GM23248 (cell line): ENCODE results near the gene DMRT3. TPM values are rescaled to one million over a fixed set of nuclear protein-coding genes. Genes with fewer than 3 reads are reported as not detected.

Source experiments
- DNase-seq: peaks from one replicate; pipeline ENCODE4 v3.0.0-alpha.2; 2015
- H2AFZ ChIP-seq: fragments of 200-600 bp; sonication (generic); 2 replicates; pipeline ENCODE4 v1.6.1; 2016; ENCODE audit warnings: antibody characterized with exemption
- H3F3A ChIP-seq: fragments of 200-600 bp; sonication (generic); 2 replicates; pipeline ENCODE4 v1.6.1; 2016; ENCODE audit warnings: mild to moderate bottlenecking, antibody characterized with exemption, mixed run types; ENCODE audit not compliant: insufficient read depth
- H3K27ac ChIP-seq: fragments of 200-600 bp; sonication (generic); 2 replicates; pipeline ENCODE4 v1.5.1; 2016; ENCODE audit warnings: mild to moderate bottlenecking
- H3K27me3 ChIP-seq: fragments of 200-600 bp; sonication (generic); replicated peaks from 2 replicates; pipeline ENCODE4 v1.6.1; 2016; ENCODE audit warnings: mild to moderate bottlenecking; ENCODE audit not compliant: insufficient read depth
- H3K36me3 ChIP-seq: fragments of 200-600 bp; sonication (generic); 2 replicates; pipeline ENCODE4 v1.6.1; 2016; ENCODE audit warnings: low read depth, mild to moderate bottlenecking
- H3K4me1 ChIP-seq: fragments of 200-600 bp; sonication (generic); 2 replicates; pipeline ENCODE4 v1.6.1; 2016; ENCODE audit warnings: mild to moderate bottlenecking; ENCODE audit not compliant: insufficient read depth
- H3K4me2 ChIP-seq: fragments of 200-600 bp; sonication (generic); one replicate; pipeline ENCODE4 v1.6.1; 2016; ENCODE audit warnings: mild to moderate bottlenecking; ENCODE audit not compliant: unreplicated experiment
- H3K4me3 ChIP-seq: fragments of 200-600 bp; sonication (generic); 2 replicates; pipeline ENCODE4 v1.5.1; 2016; ENCODE audit warnings: mild to moderate bottlenecking
- H3K79me2 ChIP-seq: fragments of 200-600 bp; sonication (generic); 2 replicates; pipeline ENCODE4 v1.6.1; 2016; ENCODE audit warnings: mild to moderate bottlenecking; ENCODE audit not compliant: insufficient read depth
- H3K9ac ChIP-seq: fragments of 200-600 bp; sonication (generic); 2 replicates; pipeline ENCODE4 v1.6.1; 2016; ENCODE audit warnings: mild to moderate bottlenecking
- H3K9me2 ChIP-seq: fragments of 200-600 bp; sonication (generic); 2 replicates; pipeline ENCODE4 v1.6.1; 2016; ENCODE audit warnings: mixed run types, mild to moderate bottlenecking, moderate library complexity; ENCODE audit not compliant: insufficient read depth
- H3K9me3 ChIP-seq: fragments of 200-600 bp; sonication (generic); one replicate; pipeline ENCODE4 v1.6.1; 2017; ENCODE audit warnings: low read depth
- H4K20me1 ChIP-seq: fragments of 200-600 bp; sonication (generic); 2 replicates; pipeline ENCODE4 v1.6.0; 2016; ENCODE audit not compliant: insufficient read depth
- EZH2 ChIP-seq: fragments of 200-600 bp; sonication (generic); IDR thresholded peaks from 2 replicates; pipeline ENCODE4 v1.6.1; 2018; ENCODE audit warnings: antibody characterized with exemption, mild to moderate bottlenecking; ENCODE audit not compliant: insufficient read depth, poor library complexity, severe bottlenecking
- EZH2phosphoT487 ChIP-seq: fragments of 200-600 bp; sonication (generic); IDR thresholded peaks from 2 replicates; pipeline ENCODE4 v1.6.1; 2018; ENCODE audit warnings: antibody characterized with exemption, moderate library complexity, mild to moderate bottlenecking, low read depth; ENCODE audit not compliant: insufficient read depth
- WGBS, 2 experiments: methylation state at CpG; one replicate each; pipeline ENCODE4 v1.1.6; 2015 to 2017; ENCODE audit warnings: low lambda C conversion rate in 2 of 2, low coverage in 1 of 2; ENCODE audit errors: missing lambda C conversion rate in 2 of 2; 5-methylcytosine and 5-hydroxymethylcytosine counted together
- in situ Hi-C: fragments of 300-500 bp; cut with MboI; formaldehyde crosslinking; loops from 2 replicates; pipeline ENCODE4 v1.15.0; 2020
- polyA plus RNA-seq: library from polyadenylated mRNA; unstranded; fragments of >200 nt; fragmentation: Nextera tagmentation; extraction: Ambion mirVana; gene quantifications from 2 replicates; pipeline ENCODE4 v1.2.1, GENCODE V29; 2016
- total RNA-seq: library from RNA; depleted of rRNA; stranded (reverse); fragments of >200 nt; shearing (Covaris generic); gene quantifications from 2 replicates; pipeline ENCODE4 v1.2.3, GENCODE V29; 2014

Gene DMRT3
- total and polyA plus RNA-seq, 2 experiments from 2014 or later, result not detected

GRCh38 chr9:948497-948896, 28.0 kb upstream of the DMRT3 start:
- WGBS, 2 experiments, result 67 to 76% methylated on average over 7 of the region's 7 CpGs
- H3K27ac ChIP-seq, result no peak overlapping the region
- H3F3A ChIP-seq, result no peaks in the 10 kb centered on the region
- no peaks in the 10 kb centered on the region for H3K36me3 ChIP-seq
- H3K4me2 ChIP-seq, result no peak overlapping the region
- no peaks in the 10 kb centered on the region for H3K4me1 ChIP-seq
- peaks cover 39% of the 10 kb centered on the region; the same call in 1 of the 2 replicates for H3K27me3 ChIP-seq
- no peaks in the 10 kb centered on the region for H3K9me2 ChIP-seq
- TF ChIP-seq EZH2phosphoT487 (no peak), EZH2 (no peak)
- H3K79me2 ChIP-seq, result no peaks in the 10 kb centered on the region
- in situ Hi-C loops, result no loop called here
- no peaks in the 10 kb centered on the region for H4K20me1 ChIP-seq
- no peaks in the 10 kb centered on the region for H3K9me3 ChIP-seq
- H3K4me3 ChIP-seq, result no peak overlapping the region
- no peak for DNase-seq
- H3K9ac ChIP-seq, result no peak overlapping the region
- no peak overlapping the region for H2AFZ ChIP-seq

GRCh38 chr9:950139-950538, 26.3 kb upstream of the DMRT3 start:
- Histone ChIP-seq H3K4me3 (no peak overlapping the region), H3K27ac (no peak overlapping the region), H4K20me1 (no peaks in the 10 kb centered on the region), H3K79me2 (no peaks in the 10 kb centered on the region), H3K4me2 (no peak overlapping the region), H3K27me3 (peaks cover 42% of the 10 kb centered on the region; the same call in 1 of the 2 replicates), H3K9me3 (no peaks in the 10 kb centered on the region), H3K9me2 (no peaks in the 10 kb centered on the region), H3K9ac (no peak overlapping the region), H3K4me1 (no peaks in the 10 kb centered on the region), H2AFZ (no peak overlapping the region), H3K36me3 (no peaks in the 10 kb centered on the region), H3F3A (no peaks in the 10 kb centered on the region)
- DNase-seq, result no peak
- TF ChIP-seq EZH2 (no peak), EZH2phosphoT487 (no peak)
- WGBS, 2 experiments, result 13 to 29% methylated on average over 1 of the region's 1 CpG
- in situ Hi-C loops, result no loop called here

GRCh38 chr9:952546-952945, 23.9 kb upstream of the DMRT3 start:
- Histone ChIP-seq H4K20me1 (no peaks in the 10 kb centered on the region), H3K4me2 (no peak overlapping the region), H3F3A (no peaks in the 10 kb centered on the region), H2AFZ (no peak overlapping the region), H3K4me3 (no peak overlapping the region), H3K4me1 (no peaks in the 10 kb centered on the region), H3K9me3 (no peaks in the 10 kb centered on the region), H3K36me3 (no peaks in the 10 kb centered on the region), H3K9me2 (no peaks in the 10 kb centered on the region), H3K27me3 (peaks cover 42% of the 10 kb centered on the region; the same call in 1 of the 2 replicates), H3K79me2 (no peaks in the 10 kb centered on the region), H3K9ac (no peak overlapping the region), H3K27ac (no peak overlapping the region)
- no peak for DNase-seq
- in situ Hi-C loops, result no loop called here
- TF ChIP-seq EZH2phosphoT487, result no peak
- TF ChIP-seq EZH2, result no peak
- WGBS, 2 experiments, result 28 to 34% methylated on average over 4 of the region's 4 CpGs

- Histone ChIP-seq H3K9me3 (no peaks in the 10 kb centered on the region), H3K27me3 (peaks cover 22% of the 10 kb centered on the region), H3K36me3 (no peaks in the 10 kb centered on the region), H3K79me2 (no peaks in the 10 kb centered on the region), H3K4me3 (no peak overlapping the region), H3K4me2 (no peak overlapping the region), H3K4me1 (no peaks in the 10 kb centered on the region), H3K27ac (no peak overlapping the region), H3F3A (no peaks in the 10 kb centered on the region), H3K9ac (no peak overlapping the region), H3K9me2 (no peaks in the 10 kb centered on the region), H4K20me1 (no peaks in the 10 kb centered on the region), H2AFZ (no peak overlapping the region)
- DNase-seq, result no peak
- 66 to 73% methylated on average over 4 of the region's 4 CpGs for WGBS, 2 experiments
- in situ Hi-C loops, result no loop called here
- no peak for TF ChIP-seq EZH2phosphoT487
- TF ChIP-seq EZH2, result no peak
These were observed 17.4 kb upstream of the DMRT3 start for GRCh38 chr9:959105-959504.

GRCh38 chr9:959914-960313, 16.5 kb upstream of the DMRT3 start:
- no peak overlapping the region for H3K27ac ChIP-seq
- no peak overlapping the region for H2AFZ ChIP-seq
- no peak for DNase-seq
- H3K4me3 ChIP-seq, result no peak overlapping the region
- no peaks in the 10 kb centered on the region for H4K20me1 ChIP-seq
- no peaks in the 10 kb centered on the region for H3F3A ChIP-seq
- H3K4me1 ChIP-seq, result no peaks in the 10 kb centered on the region
- WGBS, 2 experiments, result 63 to 73% methylated on average over 4 of the region's 4 CpGs
- no peak overlapping the region for H3K4me2 ChIP-seq
- no peaks in the 10 kb centered on the region for H3K9me2 ChIP-seq
- H3K9ac ChIP-seq, result no peak overlapping the region
- no peak for TF ChIP-seq EZH2phosphoT487
- no peak for TF ChIP-seq EZH2
- no peaks in the 10 kb centered on the region for H3K79me2 ChIP-seq
- H3K9me3 ChIP-seq, result no peaks in the 10 kb centered on the region
- no peaks in the 10 kb centered on the region for H3K36me3 ChIP-seq
- H3K27me3 ChIP-seq, result peaks cover 30% of the 10 kb centered on the region
- in situ Hi-C loops, result no loop called here
